Omental fat pad (tissue), 4 donors: ENCODE data around the gene RECQL5. TPM values are rescaled to one million over a fixed set of nuclear protein-coding genes. Genes with fewer than 3 reads are reported as not detected.

Experiments
- ATAC-seq: fragments of 150-250 bp; one replicate; pipeline ENCODE4 v1.9.1; 2016; ENCODE audit warnings: mild to moderate bottlenecking, moderate library complexity; ENCODE audit not compliant: low FRiP score
- DNase-seq: peaks from one replicate; pipeline ENCODE4 v3.0.0-alpha.2; 2019; ENCODE audit warnings: low spot score
- total RNA-seq, 4 donors: library from RNA; depleted of rRNA; stranded (reverse); fragments of >200 nt; gene quantifications; one replicate each; pipeline ENCODE4 v1.1.0, GENCODE V29; 2016
- TF ChIP-seq, protein P1 (sequence below), 3 donors: fragments of 450-650 bp; IDR thresholded peaks; one replicate each; pipeline ENCODE4 v1.5.1; 2016 to 2017; ENCODE audit warnings: antibody characterized with exemption in 3 of 3, mild to moderate bottlenecking in 3 of 3, moderate library complexity in 2 of 3

RECQL5 gene
- total RNA-seq, 4 donors from 2014 or later = 10.9 to 20.6 (median 13.3) TPM

DNA sequence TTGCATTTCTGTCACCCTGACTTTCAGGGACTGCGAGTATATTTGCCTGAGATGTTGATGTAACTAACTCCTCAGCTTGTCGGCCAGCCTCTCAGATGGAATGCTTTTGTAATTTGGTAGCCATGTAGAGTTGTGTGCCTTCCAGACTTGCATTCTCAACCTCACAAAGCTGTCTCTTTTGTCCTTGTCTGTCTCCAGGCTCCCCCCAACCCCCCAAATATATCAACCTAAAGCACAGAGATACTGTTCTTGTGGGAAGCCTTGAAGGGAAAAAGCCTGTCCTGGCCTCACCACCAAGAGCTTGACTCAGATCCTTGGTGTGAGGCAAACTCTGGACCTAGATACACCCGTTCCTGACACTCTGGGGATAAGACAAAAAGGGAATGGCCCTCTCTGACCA lies 18.5 kb upstream of the RECQL5 start:
- TF ChIP-seq, protein P1, sequence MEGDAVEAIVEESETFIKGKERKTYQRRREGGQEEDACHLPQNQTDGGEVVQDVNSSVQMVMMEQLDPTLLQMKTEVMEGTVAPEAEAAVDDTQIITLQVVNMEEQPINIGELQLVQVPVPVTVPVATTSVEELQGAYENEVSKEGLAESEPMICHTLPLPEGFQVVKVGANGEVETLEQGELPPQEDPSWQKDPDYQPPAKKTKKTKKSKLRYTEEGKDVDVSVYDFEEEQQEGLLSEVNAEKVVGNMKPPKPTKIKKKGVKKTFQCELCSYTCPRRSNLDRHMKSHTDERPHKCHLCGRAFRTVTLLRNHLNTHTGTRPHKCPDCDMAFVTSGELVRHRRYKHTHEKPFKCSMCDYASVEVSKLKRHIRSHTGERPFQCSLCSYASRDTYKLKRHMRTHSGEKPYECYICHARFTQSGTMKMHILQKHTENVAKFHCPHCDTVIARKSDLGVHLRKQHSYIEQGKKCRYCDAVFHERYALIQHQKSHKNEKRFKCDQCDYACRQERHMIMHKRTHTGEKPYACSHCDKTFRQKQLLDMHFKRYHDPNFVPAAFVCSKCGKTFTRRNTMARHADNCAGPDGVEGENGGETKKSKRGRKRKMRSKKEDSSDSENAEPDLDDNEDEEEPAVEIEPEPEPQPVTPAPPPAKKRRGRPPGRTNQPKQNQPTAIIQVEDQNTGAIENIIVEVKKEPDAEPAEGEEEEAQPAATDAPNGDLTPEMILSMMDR (IDR thresholded peaks at IDR 0.05) = no peak
- ATAC-seq (no peak), DNase-seq (no peak)

DNA sequence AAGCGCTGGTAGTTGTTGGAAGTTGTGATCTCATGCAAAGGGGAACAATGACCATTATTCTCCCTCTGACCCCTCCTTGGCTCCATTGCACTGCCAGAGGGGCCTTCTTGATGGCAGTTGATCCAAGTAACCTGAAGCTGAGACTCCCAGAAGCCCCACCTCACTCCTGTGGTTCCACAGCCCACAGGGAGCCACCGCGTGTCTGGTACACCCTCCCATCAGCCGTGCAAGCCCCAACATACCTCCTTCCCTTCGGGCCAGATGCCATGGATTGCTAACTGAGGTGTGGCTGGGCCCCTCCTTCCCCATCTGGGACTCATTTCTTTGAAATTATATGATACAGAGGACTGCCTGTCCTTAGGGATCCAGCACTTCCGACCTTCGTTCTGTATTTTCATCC lies 18.0 kb upstream of the RECQL5 start:
- TF ChIP-seq, protein P1 (IDR thresholded peaks at IDR 0.05) = no peak
- ATAC-seq (peak; percentile 46), DNase-seq (no peak)

DNA sequence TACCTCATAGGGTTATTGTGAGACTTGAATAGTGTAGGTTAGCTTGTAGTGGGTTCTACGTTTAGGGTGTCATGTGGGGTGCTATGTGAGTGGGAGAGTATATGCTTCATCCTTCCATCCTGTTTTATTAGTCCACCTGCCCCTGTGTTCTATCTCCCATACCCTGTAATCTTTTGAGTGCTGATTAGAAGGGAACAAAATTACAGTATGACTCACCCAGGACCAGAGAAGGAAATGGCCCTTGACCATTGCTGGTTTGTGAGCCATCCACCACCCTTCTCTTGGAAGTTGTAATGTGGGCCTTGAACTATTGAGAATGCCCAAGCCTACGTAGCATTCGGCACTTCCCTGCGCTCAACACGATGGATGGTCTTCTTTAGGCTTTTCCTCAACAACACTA lies 17.3 kb upstream of the RECQL5 start:
- DNase-seq (no peak), ATAC-seq (peak; percentile 15)
- TF ChIP-seq, protein P1 (IDR thresholded peaks at IDR 0.05) = no peak

DNA sequence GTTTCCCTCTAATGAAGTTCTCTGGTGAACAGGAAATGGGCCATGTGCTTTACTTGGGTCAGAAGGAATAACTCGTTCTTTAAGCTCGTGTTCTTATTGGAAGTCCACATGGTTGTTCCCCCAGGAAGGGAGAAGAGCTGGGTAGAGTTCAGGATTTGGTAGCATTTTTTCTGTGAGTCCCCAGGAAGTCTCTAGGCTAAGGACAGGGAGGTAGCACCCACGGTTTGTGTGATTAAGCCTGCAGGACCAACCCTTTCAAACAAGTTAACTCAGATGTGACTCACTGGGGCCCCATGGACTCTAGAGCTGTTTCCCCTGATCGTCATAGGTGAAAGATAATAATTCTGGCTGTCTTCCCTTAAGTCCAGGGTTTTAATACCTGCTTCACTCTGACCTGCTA lies 16.6 kb upstream of the RECQL5 start:
- ATAC-seq (no peak), DNase-seq (no peak)
- TF ChIP-seq, protein P1 (IDR thresholded peaks at IDR 0.05) = no peak

DNA sequence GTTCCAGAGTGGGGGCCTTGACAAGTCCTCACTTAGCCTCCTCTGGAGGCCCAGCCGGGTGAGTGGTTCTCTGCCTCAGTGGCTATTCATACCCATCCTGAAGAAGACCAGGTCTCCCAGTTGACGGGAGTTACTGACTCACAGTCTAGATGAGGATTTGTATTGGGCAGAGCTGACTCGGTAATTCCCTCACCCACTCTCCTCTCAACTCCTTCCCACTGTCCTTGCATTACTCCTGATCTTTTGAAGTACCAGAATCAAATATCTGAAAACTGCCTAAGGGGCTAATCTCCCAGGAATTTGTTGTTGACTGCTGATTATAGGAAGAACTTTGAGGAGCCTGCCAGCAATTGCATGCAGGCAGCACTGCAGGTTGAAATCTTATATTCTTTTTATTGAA lies 14.3 kb upstream of the RECQL5 start:
- DNase-seq (no peak), ATAC-seq (peak; percentile 69)
- TF ChIP-seq, protein P1 (IDR thresholded peaks at IDR 0.05) = no peak

DNA sequence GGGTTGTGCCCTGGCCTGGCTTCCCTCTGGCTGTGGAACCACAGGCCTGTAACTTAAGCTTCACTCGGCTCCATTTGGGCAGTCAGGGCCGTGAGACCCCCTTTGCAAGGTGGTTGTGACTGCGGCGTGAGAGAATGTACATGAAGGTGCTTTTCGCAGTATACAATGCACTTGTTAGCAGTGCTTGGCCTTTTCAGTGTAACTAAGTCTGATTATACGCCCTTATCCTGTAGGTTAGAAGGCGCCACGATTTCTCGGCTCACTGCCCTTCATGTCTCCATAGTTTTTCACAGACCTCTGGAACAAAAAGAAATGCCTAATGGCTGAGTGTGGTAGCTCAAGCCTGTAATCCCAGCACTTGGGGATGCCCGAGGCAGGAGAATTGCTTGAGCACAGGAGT lies 13.5 kb upstream of the RECQL5 start:
- no peak for ATAC-seq
- TF ChIP-seq, protein P1 (IDR thresholded peaks at IDR 0.05) = no peak
- no peak for DNase-seq

DNA sequence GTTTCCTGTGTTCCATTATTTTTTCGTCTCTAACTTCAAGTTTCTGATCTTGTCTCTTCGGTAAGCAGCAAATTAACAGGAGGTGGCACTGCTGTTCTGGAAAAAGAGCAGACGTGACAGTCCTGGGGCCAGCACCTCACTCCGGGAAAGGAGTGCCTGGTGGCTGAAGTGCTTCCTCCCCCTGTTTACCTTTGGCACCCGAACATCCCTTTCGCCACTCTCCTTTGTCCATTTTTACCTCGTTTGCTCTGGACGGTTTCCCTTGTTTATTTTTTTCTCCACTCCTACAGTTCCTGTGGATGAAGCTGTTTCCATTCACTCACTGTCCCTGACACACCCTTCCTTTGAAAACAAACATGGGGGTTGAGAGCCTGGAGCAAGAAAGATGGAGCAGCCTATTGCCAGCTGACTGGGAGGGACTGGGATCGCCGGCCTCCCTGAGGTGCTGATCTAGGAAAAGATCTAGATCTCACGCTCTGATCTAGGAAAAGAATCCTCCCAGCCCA lies 12.8 kb upstream of the RECQL5 start:
- TF ChIP-seq, protein P1 (IDR thresholded peaks at IDR 0.05) = no peak
- DNase-seq (no peak), ATAC-seq (no peak)
